SK-N-MC (cell line): Measurements from ENCODE around the gene TMEM88.

Source experiments
- EZH2 ChIP-seq: fragments of 200-600 bp; sonication (generic); IDR thresholded peaks from one replicate; pipeline ENCODE4 v1.6.1; 2017; ENCODE audit warnings: antibody characterized with exemption
- POLR2AphosphoS5 ChIP-seq: IDR thresholded peaks from 2 replicates; pipeline ENCODE4 v1.6.1; 2012; ENCODE audit warnings: mild to moderate bottlenecking, low read depth, low read length, borderline replicate concordance

DNA sequence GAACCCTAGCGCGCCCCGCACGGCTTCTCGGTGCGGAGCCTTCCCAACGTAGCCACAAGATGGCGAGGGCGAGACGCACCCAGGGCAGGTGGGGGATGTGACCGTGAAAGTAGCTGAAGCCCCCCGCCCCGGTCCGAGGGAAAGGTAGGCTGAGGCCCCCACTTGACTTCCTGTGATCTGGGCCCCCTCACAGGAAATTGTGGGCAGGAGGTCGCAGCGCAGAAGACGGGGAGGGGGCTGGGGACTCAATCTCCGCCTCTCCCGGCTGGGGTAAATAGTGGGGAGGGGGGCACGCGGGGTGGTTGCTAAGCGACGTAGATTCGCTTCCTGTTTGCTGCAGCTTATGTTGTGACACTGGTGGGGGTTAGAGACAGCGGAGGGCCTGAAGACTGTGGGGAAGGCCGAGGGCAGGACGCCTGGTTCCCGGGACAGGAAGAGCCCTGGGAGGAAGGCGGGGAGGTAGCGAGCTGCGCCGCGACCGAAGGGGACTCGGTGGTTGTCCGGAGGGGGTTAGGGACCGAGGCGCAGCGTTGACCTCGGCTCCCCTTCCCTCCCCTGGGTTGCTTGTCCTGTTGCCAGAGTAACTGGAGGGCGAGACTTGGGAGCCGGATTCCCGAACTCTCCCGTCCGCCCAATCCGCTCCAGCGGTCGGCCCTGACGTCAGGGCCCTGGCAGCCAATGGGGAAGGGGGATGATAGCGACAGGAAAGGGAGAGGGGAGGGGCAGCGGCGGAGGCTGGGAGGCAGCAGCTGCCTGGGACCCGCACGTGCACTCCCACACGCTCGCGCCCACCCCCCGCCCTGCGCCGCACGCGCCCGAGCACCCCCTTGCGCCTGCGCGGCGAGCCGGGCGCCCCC is 19.7 kb upstream of the TMEM88 start:
- TF ChIP-seq EZH2 (no peak), POLR2AphosphoS5 (no peak; the same call in 1 of the 2 replicates)
